HG03045 (cell line): ENCODE data around the gene BNIP5.

Experiments
- ATAC-seq: cut with Tn5 transposase; IDR thresholded peaks from one replicate; pipeline ENCODE4 v1.9.1; 2021; ENCODE audit warnings: mild to moderate bottlenecking, moderate library complexity; ENCODE audit not compliant: unreplicated experiment

BNIP5 gene

GRCh38 chr6:36301085-36301658, 35.5 kb downstream of the BNIP5 start:
- ATAC-seq: no peak

GRCh38 chr6:36298027-36298426, 38.7 kb downstream of the BNIP5 start:
- no peak for ATAC-seq

- ATAC-seq: no peak
Measured at GRCh38 chr6:36297511-36297910, 39.2 kb downstream of the BNIP5 start.

GRCh38 chr6:36297051-36297450, 39.6 kb downstream of the BNIP5 start:
- ATAC-seq: no peak

GRCh38 chr6:36296240-36296639, 40.4 kb downstream of the BNIP5 start:
- no peak for ATAC-seq

- no peak for ATAC-seq
Measured at GRCh38 chr6:36292170-36292569, 44.5 kb downstream of the BNIP5 start.

- no peak for ATAC-seq
Measured at GRCh38 chr6:36290668-36291620, 45.7 kb downstream of the BNIP5 start.

GRCh38 chr6:36289281-36289878, 47.3 kb downstream of the BNIP5 start:
- no peak for ATAC-seq

GRCh38 chr6:36286858-36287257, 49.8 kb downstream of the BNIP5 start:
- ATAC-seq: no peak

GRCh38 chr6:36285797-36286196, 50.9 kb downstream of the BNIP5 start:
- no peak for ATAC-seq

- ATAC-seq: no peak
Measured at GRCh38 chr6:36285187-36285671, 51.5 kb downstream of the BNIP5 start.

GRCh38 chr6:36284359-36284758, 52.3 kb downstream of the BNIP5 start:
- ATAC-seq: no peak

- no peak for ATAC-seq
Measured at GRCh38 chr6:36283608-36284007, 53.1 kb downstream of the BNIP5 start.

- no peak for ATAC-seq
Measured at GRCh38 chr6:36280983-36281382, 55.7 kb downstream of the BNIP5 start.

GRCh38 chr6:36280467-36280866, 56.2 kb downstream of the BNIP5 start:
- ATAC-seq: no peak

GRCh38 chr6:36277946-36278470, 58.7 kb downstream of the BNIP5 start:
- no peak for ATAC-seq

- no peak for ATAC-seq
Measured at GRCh38 chr6:36276581-36277536, 59.8 kb downstream of the BNIP5 start.

GRCh38 chr6:36273802-36274514, 62.7 kb downstream of the BNIP5 start:
- no peak for ATAC-seq

- ATAC-seq: no peak
Measured at GRCh38 chr6:36273067-36273466, 63.6 kb downstream of the BNIP5 start.

GRCh38 chr6:36272234-36272633, 64.5 kb downstream of the BNIP5 start:
- no peak for ATAC-seq
